Cerebellar nuclear complex (tissue), 1 donor: ENCODE results near the gene SYN1.

Source experiments
- DNase-seq, 2 experiments: peaks; one replicate each; lab custom pipeline; 2025; lab: John Stamatoyannopoulos, UW

Gene SYN1

DNA sequence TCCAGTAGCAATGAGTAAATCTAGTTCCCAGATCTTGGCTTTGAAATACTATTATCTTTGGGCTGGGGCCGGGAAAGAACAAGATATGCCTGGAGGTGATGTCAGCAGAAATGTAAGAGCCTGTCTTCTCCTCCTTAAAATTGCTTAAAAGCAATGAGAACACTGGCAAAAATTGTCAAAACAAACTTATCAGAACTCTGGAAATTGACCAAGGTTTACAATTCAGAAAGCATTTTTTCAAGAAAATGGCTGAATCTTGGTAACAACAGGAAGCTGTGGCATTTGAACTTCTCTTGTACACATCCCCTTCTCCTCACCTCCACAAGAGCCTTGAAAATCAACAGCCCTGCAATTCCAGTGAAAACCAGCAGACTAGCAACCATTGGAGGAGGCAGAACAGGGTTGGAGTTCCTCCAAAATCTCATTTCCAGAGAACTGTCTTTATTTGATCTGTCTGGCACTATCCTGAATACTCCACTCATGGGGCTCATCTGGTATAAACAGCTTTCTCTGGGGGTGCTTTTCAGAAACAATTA is 23.9 kb downstream of the SYN1 start:
- DNase-seq: no peak

DNA sequence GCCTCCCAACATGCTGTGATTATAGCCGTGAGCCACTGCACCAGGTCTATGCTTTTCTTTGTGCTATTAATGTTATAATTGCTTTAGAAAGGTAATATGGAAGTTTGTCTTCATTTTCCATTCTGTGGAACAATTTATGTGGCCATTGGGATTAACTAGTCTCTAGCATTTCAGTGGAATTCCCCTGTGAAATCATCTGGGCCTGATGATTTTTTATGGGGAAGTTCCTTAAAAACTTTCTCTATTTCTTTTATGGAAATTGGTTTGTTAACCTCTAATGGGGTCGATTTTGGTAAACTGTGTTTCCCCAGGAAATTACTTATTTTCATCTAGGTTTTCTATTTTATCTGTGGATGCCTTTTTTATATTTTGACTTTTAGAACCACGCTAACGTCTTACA is 26.1 kb downstream of the SYN1 start:
- no peak for DNase-seq

DNA sequence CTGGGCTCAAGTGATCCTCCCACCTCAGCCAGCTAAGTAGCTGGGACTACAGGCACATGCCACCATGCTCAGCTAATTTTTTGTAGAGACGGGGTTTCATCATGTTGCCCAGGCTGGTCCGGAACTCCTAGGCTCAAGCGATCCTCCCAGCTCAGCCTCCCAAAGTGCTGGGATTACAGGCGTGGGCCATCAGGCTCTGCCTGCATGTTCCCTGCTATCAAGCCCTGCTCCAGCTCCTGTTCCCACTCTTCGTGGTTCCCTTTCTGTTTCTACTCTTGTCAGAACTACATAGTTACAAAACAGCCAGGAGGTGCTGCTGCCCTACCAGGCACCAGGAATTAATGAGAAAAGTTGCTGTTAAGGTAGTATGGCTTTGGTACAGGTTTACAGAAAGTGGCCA is 28.7 kb downstream of the SYN1 start:
- DNase-seq: no peak

DNA sequence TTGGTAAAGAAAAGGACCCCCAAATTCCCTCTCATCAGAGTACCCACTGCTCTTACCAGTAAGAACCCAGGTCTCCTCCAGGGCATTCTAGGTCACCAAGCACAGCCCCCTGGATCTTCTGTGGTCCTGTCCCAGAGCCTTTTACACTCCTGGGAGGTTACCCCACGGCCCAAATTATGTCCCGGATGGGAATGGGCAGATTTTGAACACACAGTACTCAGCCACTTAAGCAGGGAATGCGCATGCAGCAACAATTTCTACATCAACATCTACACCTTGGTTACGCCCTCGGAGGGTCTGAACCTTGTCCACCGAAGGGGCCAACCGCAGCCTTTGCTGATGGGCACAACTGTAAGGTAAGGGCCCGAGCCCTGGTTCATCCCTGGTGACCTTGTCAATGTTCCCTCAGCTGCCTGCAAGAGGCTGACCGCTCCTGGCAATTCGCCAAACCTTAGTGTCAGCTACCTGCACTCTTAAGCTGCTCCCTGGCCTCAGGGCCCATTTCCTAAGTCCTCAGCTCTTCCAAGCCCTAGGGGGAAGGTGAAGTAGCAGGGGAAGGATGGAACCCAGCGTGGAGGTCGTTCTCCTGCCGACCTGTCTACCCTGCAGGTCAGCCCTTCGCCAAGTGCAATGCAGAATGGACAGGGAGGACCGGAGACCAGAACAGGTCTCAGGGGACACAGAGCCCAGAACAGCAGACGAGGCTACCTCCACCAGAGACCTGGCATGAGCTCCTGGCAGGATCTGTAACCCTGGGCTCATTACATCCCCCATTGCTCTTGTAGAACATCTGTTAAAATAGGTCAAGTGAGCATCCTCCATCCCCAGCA is 31.5 kb downstream of the SYN1 start:
- DNase-seq: no peak

DNA sequence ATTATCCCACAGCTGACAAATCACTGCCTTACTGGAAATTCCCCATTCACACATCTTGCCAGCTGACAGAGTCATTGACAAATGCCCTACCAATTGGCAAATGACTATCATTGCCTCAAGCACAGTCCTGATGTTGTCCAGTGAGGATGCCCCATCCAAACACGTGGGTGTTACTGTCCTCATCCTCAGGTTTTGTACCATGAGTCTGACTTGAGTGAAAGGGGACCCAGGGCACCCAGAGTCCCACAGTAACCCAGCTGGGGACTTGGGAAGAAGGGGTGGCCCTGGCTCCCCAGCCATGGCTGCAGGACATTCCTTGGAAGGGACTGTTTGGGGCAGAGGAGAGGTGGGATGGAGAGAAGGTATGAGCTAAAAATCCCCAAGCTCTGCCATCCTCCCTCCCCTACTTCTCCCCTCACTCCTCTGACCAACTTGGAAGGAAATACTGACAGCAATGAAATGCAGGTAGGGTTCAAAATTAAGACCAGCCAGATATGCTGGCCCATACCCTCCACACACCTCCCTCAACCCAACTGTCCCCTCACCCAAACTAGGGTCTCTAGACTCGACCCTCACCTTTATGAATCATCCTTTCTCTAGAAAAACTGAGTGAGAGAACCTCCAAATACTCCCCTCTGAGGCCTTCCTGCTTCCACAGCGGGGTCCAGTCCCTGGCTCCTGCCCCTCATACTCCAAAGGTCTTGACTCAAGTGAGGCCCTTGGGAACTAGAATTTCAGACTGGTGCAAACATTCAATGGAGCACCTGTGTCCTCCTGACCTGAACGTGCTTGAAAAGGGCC is 32.4 kb downstream of the SYN1 start:
- no peak for DNase-seq

DNA sequence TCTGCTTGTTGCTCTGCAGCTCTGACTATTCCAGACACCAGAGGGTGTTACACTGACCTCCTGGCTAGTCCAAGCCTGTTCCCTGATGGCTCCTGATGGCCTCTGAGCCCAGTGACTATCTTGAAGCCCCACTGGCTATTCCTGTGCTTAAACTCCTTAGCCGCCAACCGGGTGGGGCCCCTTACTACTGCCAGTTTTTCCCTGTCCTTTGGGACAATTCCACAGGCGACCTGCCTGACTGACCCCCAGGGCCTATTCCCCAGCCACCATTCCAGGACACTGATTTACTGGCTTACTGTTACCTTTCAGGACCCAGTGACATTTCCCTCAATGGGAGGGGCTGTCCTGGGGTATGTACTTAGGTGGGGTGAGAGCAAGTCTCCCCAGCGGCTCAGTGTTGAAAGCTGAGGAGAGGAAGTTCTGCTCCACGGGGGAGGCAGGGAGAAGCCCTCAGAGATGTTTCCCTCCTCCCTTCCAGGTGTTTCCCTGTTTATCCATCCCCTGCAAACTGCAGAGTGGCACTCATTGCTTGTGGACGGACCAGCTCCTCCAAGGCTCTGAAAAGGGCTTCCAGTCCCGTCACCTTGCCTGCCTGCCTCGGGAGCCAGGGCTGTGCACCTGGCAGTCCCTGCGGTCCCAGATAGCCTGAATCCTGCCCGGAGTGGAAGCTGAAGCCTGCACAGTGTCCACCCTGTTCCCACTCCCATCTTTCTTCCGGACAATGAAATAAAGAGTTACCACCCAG is 33.4 kb downstream of the SYN1 start:
- DNase-seq: no peak

DNA sequence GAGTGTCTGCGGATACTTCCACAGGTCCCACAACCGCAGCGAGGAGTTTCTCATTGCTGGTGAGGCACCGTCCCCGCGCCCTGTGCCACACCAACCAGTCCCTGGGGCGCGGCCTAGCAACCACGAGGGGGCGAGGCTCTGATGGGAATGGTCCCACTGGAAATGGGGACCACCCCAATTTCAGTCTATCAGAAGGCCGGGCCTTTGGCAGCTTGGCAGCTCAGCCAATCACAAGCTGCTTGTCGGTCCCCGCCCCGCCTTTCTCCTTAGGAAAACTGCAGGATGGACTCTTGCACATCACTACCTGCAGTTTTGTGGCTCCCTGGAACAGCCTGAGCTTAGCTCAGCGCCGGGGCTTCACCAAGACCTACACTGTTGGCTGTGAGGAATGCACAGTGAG is 34.4 kb downstream of the SYN1 start:
- no peak for DNase-seq

DNA sequence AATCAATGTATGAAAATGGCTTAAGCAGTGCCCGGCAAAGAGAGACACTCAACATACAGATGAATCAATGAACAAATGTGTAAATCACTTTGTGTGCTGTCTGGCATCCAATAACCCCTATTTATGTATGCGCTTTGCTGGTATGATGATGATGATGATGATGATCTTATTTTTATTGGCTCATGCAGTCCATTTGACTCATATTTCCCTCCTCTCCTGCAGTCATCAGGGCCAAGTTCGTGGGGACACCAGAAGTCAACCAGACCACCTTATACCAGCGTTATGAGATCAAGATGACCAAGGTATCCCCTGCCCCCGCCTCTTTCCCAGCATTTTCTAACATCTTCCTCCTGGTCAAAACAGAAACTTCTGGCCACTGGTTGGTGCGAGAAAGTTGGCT is 34.9 kb downstream of the SYN1 start:
- DNase-seq: no peak

DNA sequence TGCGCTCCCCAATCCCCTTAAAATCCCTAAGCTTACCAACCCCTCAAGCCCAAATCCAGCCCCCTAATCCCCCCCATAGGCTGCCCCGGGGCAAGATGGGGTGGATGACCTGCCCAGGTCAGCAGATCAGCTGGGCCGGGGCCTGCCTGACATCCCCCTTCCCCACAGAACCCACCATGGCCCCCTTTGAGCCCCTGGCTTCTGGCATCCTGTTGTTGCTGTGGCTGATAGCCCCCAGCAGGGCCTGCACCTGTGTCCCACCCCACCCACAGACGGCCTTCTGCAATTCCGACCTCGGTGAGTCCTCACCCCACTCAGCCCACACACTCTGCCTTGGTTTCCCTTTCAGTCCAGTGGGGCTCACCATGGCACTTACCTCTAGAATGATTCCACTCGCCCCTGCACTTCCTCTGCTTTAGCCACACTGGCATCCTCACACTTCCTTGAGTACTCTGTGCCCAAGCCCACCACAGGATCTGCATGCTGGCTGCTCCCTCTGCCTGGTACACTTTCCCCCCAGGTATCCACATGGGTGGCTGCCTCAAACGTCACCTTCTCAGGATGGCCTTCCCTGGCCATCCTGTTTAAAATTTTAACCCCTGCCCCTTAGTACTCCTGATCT is 36.3 kb downstream of the SYN1 start:
- DNase-seq: no peak

DNA sequence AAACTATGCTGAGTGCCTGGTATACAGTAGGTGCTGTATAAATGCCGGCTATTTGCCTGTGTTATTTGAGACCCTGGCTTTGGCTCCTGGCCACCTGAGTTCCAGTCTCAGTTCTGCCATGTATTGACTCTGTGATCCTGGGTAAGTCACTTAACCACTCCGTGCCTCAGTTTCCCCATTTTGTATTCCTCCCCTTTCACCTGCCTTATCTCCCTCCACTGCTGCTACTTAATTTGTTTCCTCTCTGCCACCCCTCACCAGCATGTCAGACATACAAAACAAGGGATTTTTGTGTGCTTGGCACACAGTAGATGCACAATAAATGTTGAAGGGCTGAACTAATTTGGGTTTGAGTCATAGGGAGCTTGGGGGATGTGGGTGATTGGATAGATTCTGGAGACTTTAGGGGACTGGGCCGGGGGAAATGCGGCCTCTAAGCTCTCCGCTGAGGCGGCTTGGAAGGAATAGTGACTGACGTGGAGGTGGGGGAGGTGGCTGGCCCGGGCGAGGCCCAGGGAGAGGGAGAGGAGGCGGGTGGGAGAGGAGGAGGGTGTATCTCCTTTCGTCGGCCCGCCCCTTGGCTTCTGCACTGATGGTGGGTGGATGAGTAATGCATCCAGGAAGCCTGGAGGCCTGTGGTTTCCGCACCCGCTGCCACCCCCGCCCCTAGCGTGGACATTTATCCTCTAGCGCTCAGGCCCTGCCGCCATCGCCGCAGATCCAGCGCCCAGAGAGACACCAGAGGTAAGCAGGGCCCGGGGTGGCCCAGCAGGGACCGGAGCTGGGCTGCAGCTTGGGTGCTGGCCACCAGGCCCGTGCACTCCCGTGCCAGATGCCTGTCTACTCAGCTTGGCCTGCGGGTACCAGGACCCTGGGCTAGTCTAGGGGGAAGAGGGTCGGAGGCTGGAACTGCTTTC is 37.7 kb downstream of the SYN1 start, which contains the start of gene TIMP1:
Gene TIMP1, plus strand, starts transcription at position 706 of the 917 bp plus-strand sequence. CDS start 980 bp downstream, outside the sequence.
- no peak for DNase-seq

DNA sequence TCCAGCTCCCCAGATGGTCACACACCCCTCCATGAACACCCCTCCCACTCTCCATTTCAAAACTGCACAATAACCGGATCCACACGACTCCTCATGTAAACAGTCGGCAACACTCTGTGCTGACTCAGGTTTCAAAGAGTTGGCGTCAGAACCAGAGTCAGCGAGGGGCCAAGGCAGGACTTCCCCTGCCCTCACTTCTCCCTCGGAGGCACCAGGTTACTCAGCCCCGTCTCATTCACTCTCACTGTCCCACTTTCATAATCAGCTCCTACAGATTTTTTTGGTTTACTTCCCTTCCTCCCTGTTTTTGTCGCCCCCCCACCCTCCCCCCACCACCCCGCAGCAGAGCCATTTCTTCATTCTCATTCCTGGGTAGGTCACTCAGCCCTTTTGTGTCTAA is 40.1 kb downstream of the SYN1 start:
- no peak for DNase-seq

DNA sequence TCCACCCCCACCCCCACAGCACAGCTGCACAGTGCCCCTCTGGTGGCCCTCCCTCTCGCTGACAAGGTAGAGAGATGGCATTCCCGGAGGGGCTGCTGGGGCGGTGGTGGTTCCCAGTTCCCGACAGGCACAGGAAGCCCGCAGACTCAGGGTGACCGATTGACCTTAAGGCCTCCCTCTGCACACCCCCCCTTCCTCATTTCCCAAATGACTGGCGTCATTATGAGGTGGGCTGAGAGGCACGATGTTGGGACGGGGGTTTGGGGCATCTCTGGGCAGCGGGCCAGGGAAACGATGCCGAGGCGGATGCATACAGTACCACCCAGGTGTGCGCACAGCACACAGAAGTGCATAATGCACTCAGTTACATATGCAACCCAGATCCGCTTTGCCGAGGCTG is 41.0 kb downstream of the SYN1 start:
- no peak for DNase-seq

DNA sequence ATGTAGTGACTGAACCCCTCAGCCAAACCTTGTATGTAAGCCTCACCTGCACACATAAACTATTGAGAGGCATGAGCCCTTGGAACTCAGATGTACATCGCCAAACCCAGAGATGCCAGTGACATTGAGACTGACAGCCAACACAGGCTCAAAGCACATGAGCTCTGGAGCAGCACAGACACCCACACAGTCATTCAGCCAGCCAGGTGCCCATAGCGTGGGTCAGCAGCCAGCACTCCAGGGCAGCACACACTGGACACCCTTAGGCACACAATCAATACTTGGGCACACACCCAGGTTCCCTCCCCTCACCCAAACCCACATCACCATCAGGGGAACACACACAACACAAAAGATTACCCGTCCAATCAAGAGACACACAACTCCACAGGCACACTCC is 41.8 kb downstream of the SYN1 start:
- no peak for DNase-seq

DNA sequence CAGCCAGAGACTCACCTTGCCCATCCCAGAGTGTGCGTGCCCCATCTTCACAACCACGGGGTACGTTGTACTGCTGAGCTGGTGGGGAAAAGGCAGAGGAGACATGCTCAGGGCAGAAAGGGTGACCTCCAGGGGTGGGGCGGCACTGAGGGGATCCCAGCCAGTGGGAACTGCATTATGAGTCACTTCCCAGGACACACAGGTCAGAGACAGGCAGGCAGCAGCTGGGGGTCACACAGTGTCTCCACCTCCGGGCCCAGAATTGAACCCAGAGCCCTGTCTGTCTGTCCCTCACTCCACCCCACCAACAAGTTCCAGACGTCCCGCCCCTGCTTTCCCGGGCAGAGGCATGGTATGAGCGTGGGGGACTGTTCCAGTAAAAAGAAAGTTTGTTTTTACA is 42.2 kb downstream of the SYN1 start:
- DNase-seq: no peak

DNA sequence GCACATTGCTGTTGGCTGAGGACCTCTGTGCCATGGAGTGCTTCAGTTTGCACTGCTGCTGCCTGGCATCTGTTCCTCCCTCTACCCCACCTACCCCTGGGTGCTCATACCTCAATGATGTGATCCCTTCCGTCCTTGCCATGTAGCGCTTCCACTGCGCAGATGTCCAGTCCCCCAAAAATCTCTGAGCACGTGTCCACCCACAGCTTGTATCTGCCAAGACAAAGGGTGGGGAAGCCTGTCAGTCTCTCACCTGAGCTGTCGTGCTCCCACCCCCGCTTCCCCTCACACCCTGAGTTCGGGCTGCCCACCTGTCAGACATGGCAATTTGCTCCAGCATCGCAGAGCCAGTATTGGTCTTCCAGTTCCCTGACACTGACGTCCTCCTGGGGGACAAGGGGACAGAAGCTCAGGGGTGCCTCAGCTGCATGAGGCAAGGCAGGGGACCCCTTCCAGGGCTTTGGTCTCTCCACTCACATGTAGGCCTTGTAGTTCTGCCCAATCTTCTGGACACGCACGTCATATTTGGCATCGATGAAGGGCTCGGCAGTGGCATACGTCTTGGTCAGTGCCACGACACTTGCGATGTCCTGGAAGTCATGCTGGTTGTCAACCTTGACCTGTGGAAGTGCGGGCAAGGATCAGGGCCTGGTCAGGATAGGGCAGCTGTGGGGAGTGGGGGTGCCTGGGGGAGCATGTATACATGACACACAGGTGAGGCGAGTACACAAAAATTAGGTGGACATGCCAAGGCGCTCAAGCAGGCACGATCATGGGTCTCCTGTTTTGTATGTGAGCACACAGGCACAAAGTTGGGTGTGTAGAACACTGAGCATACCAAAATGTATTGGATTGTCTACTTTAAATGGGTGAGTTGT is 43.4 kb downstream of the SYN1 start:
- DNase-seq: no peak

DNA sequence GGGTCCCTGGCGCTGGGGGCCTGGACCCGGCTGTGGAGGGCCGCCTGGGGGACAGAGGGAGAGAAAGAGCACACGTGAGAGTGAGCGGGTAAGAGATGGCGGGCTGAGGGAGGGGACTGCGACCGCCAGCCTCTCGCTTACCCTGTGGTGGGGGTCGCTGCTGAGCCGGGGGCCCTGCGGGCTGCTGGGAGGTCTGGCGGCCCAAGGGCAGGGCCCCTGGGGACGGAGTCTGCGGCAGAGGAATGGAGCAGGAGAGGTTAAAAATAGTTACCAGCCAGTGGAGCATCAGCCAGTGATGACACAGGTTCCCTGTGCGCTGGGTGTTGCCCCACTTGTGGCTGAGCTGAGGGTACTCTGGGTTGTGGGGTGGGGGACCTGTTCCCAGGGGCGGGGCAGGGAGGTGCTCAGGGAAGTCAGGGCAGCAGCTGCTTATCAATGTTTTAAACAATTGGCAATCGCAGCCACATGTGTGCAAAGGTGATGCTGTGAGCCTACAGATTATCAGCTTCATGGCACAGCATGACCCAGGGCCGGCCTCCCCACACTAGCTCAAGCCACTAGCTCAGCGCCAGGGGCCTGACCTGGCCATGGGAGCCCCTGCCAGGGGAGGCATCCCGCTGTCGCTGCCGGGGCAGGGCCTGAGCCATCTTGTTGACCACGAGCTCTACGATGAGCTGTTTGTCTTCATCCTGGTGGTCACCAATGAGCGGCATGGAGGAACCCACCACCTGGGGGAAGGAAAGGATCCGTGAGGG is 44.9 kb downstream of the SYN1 start:
- DNase-seq: no peak

DNA sequence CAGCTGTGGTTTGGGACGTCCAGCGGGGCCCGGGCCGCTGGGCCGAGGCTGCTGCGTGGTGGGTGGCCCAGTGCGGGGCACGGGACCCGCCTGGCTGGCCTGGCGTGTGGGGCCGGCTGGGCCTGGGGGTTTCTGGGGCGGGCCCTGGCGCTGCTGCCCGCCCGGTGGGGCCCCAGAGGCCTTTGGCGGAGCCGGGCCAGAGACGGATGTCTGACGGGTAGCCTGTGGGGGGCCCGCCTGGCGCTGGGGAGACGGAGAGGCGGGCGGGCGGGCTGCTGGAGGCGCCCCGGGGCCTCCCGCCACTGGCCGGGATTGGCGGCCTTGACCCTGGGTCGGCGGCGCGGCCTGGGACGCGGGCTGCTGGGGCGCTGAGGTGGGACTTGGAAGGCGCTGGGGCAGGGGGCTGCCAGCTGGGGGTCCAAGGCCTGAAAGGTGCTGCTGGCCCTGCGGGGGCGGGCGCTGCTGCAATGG is 45.5 kb downstream of the SYN1 start:
- no peak for DNase-seq

DNA sequence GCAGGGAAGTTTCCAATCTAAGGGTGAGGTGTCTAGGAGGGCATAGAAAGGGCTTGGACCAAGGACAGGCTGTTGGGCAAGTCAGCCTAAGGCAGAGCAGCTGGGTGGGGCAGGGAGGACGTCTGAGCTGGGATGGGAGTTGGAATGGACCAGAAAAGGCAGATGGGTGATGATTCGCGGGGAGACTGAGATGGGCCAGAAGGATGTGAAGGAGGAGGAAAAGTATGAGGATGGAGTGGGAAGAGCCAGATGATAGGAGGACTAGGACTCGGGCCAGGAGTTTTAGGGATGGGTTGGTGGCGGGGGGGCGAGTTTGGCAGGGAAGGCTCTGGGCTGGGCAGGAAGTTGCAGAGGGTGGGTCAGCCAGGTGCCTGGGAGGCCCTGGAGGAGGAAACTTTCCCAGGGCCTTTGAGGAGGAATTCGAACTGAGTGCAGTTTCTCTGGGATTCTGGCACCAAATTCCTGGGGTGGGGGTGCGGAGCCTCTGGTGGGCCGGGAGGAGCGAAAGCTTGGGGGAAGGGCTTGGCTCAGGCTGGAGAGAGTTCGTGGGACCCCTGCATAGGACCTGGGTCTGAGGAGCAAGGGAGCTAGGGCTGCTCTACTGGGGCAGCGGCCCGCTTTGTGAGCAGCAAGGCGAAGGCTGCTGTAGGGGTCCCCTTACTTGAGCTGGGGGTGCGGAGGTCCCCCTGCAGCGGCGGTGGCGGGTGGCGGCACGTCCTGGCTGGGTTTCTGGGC is 46.1 kb downstream of the SYN1 start:
- DNase-seq: no peak
